Fibroblast of skin of left biceps (primary cell): ENCODE results near the gene LEMD1.
"Not testable (repeated sequence)": the region's sequence is repeated elsewhere in the genome, so short reads cannot be mapped to it uniquely, and the experiment has no call there.

Experiments
- DNase-seq, 2 experiments: peaks; one replicate each; pipeline ENCODE4 v3.0.0-alpha.2; 2013; ENCODE audit warnings: low read depth in 2 of 2

The LEMD1 gene

DNA sequence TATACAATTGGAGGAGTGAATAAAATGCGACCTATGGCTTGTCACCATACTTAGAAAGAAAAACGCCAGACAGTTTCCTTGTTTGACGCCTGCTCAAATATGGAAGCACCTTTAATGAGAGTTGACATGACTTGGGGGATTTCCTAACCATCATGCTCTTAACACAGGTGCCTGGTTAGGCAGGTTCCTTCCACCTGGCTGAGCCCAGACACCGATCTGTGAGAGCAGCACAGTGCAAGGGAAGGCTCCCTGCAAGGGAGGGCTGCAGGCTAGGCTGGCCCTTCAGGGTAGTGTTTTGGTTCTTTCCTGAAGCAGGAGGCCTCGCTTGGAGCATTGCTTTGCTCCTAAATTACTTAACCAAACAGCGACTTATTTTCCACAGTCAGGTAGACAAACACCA is 40.6 kb downstream of the LEMD1 start:
- DNase-seq, result no peak

DNA sequence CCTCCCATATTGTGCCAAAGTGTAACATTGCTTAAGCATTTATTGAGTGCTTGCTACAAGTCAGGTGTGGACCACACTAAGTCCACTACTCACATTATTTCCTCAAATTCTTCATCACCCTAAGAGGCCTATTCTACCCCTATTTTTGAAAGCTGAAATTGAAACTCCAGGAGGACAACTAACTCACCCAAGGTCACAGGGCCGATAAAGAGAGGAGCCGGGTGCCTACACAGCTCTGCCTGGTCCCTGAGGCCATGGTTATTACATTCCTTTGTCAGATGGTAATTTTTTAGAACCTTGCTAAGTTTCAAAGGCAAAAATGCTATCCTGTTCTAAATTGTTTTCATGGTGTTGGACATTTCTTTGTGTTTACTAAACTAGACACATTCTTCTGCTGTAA is 41.0 kb downstream of the LEMD1 start:
- DNase-seq, result no peak

DNA sequence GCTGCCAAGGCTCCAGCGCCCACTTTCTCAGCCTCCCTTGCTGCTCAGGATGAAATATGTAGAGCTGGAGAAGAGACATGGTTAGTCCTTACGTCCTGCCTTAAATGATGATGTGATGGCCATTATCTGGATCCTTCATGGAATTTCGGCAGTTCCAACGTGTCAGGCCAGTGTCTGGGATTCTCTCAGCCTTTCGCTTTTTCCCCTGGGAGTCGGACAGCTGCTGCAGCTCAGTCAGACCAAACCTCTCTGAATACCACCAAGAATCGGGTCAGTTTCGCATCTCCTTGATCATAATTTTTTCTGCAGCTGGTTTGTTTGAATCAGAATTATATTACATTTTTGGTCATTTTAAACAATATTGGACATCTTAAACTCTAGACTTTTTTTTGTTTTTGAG is 42.8 kb downstream of the LEMD1 start:
- DNase-seq, result no peak

GRCh38 chr1:205377355-205377754 is 44.5 kb downstream of the LEMD1 start:
- no peak for DNase-seq

GRCh38 chr1:205376739-205377138 is 45.1 kb downstream of the LEMD1 start:
- no peak for DNase-seq

GRCh38 chr1:205375835-205376545 is 45.9 kb downstream of the LEMD1 start:
- DNase-seq, result no peak

DNA sequence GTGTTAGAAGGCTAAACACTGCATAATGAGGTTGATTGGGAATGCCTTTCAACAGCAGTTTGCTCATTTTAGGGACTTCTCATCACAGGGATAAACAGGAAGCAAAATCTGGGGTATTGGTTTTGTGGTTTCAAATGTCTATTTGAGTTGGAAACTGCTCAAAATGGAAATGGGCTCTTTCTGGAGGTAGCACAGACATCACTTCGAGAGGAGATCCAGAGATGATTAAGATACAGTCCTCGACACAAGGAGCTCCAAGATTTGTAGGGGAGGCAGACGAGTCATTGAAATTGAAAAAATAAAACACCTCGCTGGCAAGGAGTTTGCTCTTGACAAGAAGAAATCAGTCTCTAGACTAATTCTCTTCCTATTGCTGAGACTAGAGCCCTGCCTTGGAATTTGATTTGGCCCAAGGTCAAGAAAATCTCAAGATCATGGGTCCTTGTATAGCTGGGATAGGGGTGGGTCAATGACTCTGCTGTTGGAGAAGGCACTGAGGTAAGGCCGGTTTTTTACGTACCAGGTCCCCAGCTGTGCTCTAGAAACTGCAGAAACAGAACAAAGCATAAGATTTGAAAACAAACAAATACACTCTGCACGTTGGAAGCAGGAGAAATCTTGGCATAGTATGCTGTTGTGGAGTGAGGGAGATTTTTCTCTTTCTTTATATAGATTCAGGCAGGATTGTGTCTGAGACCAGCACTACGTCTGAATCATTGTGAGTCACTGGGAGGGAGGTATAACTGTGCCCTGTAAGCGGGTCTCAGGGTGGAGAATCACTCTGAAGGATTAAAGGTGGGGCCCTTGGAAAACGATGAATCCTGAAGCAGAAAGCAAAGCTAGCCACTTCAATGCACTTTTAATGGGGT is 47.4 kb downstream of the LEMD1 start:
- DNase-seq, result no peak

DNA sequence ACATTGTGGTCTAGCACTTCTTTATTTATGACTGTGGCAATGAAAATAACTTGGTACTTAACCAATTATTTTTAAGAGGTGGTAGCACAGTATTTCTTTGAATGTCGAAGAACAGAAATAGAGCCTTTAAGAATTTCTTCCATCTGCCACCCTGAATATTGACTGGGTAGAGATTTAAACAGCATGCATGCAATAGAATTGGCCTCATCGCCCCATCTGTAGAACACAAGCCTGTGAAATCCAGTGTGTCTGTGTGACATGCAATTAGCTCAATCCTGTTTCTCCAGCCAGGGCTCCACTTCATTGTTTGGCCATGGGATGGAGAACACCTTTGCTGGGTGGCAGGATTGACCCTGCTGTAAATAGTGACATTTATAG is 48.1 kb downstream of the LEMD1 start:
- no peak for DNase-seq

DNA sequence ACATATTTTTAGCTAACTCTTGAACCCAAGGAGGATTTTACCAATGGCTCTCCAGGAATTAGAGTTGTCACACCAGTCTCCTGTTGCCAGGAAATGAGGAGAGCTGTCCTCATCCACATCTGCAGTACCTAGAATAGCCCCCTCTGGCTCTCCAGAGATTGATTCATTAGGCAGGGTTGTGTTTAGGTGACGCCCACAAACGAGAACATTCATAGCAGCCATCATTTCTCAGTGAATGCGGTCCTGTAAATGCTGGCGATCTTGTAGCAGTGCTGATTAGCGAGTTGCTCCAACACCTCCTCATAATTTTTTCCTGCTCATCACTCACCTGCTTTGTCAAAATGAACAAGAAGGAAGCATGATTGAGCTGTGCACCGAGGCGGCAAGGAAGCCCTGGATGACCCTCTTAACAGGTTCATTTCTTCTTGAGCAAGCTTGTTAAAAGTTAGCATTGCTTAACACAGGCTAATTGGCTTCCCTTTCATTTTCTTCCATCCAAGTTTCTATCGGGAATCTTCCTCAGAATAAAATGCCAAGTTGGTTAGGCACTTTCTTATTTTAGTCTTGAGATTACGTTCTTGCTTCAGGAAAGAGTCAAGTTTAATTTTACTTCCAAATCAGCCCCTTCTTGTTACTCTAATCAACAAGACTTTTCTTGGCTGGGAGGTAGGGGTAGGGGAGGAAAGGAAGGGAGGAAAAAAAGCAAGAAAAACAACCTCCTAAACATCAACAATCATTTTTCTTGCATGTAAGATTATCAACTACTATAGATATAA is 48.6 kb downstream of the LEMD1 start:
- no peak for DNase-seq

DNA sequence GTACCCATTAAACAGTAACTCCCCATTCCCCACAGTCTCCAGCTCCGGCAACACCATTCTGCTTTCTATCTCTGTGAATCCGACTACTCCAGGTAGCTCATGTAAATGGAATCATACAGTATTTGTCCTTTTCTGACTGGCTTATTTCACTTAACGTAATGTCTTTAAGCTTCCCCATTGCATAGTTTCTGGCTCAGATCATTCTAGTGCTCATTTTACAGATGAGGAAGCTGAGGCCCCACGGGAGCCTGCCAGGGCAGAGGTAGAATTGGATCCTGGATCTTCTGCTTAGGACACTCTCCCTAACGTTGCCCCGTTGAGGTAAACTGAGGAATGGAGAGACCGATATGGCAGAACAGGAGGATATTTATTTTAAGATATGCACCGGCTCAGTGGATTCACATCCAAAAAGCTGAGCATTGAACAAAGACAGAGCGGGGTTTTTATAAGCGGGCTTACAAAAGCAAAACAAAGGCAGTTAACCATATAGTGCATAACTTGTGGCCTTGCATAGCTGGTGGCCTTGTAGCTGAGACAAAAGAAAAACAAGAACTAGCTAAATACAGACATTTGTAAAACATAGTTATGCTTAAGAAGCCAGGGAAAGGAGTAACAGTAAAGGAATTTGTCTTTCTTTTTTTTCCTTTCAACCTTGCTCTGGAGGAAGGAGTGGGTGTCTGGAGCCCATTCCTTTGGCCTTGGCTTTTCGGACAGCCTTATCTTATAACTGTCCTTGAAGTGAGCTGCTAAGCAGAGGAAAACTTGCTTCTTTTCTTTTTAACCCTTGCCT is 49.8 kb downstream of the LEMD1 start:
- DNase-seq, result no peak

- no peak for DNase-seq
These were observed 51.1 kb downstream of the LEMD1 start for GRCh38 chr1:205370780-205371179.

DNA sequence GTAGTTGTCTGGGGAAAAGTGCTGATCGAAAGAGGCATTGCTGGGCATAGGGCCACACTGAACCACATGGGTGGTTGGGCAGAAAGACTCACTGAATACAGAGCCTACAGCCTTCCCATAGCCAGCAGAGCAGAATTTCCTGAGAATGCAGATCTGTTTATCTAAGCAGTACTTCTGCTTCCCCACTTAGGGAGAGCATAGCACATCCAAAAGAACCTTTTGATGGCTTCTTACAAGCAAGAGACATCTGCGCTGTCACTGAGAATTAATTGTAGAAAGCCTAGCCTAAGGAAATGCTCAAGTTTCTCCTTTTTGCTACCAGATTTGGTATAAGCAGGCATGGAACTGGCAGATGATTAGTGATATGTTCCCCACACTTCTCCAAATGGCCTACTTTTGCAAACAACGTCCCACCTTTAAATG is 52.1 kb downstream of the LEMD1 start:
- no peak for DNase-seq

DNA sequence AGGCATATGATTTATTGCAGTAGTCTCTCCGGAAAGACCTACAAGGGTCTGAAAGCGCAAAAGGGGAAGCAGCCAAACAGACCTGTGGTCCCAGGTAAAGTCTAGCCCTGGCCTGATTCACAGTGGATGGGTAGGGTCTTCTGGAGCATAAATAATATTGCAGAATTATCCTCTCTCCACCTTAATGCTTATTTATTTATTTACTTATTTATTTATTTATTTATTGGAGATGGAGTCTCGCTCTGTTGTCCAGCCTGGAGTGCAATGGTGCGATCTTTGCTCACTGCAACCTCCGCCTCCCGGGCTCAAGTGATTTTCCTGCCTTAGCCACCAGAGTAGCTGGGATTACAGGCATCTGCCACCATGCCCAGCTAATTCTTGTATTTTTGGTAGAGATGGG is 53.4 kb downstream of the LEMD1 start:
- DNase-seq, result no peak

GRCh38 chr1:205365945-205366463 is 55.9 kb downstream of the LEMD1 start:
- DNase-seq, result no peak

GRCh38 chr1:205365086-205365485 is 56.8 kb downstream of the LEMD1 start:
- DNase-seq, result not testable (repeated sequence)

DNA sequence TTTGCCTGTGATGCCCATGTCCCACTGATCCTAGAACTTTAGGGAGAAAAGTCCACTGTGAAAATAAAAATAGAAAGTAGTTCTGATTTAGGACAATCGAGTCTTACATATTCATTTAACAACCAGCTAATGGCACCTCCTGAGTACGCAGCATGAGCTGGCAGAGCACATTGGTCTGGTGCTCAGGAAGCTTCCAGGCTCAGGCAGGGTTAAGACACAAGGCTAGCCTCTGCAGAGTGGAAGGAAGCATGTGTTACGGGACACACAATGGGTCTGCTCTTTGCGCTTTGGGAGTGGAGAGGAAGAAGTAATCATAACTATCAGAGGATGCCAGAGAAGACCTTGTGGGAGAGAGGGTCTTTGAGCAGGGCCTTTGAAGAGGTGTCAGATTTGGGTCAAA is 61.0 kb downstream of the LEMD1 start:
- no peak for DNase-seq

DNA sequence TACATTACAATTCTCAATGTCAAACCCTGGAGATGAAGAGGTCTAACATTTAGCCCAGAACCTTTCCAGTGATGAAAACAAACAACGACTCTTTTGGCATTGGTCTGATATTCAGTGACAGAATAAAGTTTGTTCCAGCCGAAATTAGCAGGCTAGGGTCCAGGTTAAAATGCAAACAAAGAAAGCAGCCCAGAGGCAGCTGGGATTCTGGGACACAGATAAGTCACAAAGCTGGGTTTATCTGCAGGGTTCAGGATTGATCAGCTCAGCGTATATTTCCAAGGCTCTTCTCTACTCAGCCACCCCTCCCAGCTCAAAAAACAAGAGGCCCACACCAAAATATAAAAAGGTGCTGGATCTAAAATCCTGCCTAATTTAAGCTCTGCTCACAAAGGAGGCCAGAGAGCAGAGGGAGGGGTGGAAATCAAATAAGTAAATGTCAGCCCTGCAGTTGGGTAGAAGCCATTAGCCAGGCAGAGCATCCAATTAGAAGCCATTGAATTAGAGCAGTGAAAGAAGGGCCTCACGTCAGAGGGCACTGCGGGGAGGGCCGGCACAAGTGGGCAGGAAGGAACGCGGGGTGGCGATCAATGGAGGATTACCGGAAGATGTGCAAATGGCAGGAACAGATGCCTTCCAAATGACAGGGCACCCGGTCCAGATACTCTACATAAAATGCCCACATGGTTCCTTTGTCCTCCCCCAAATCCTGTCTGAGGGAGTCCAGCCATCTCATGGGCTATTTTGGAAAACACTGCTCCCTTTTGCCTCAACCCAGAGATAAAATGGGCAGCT is 61.9 kb downstream of the LEMD1 start:
- DNase-seq, result no peak

- no peak for DNase-seq
These were observed 63.3 kb downstream of the LEMD1 start for GRCh38 chr1:205358579-205358978.

- DNase-seq, result no peak
These were observed 64.3 kb downstream of the LEMD1 start for GRCh38 chr1:205357567-205357966.

DNA sequence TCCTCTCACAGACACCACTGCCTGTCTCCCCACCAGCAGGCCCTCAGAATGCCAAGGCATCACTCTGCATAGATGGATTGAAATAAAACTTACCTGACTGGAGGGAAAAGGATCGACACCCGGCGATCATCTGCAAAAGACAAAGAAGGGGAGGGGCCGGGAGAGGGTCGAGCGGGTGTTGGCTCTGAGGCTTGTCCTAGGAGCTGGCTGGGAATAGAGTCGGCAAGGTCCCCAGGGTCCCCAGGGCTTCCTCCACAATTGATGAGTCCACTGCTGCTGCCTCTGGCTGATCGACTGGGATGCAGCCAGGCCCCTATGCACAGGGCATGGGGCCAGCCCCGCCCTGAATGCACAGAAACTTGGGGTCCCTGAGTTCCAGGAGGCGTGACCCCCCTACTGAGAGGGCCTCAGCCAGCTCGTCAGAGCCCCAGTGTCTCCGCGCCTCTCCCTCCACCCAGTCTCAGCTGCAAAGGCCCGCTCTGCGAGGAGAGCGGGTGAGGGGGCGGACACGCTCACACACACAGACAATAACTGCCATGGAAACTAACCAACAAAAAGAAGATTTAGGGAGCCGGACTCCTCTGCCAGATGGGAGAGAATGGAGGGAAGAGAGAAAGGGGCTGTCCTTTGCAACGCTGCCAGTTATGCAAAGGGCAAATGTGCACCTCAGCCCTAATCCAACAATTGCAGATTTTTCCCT is 65.3 kb downstream of the LEMD1 start, which contains the start of gene KLHDC8A:
KLHDC8A (minus strand) TSS at position 483 of the 700 bp plus-strand sequence. CDS start 13,318 bp downstream, outside the sequence.
- no peak for DNase-seq
